Panc1 (cell line): ENCODE measurements around the gene CHST1.

ENCODE experiments used
- CTCF ChIP-seq: fragments of 450-650 bp; IDR thresholded peaks from 2 replicates; pipeline ENCODE4 v1.5.1; 2017; ENCODE audit warnings: mild to moderate bottlenecking
- POLR2AphosphoS5 ChIP-seq: IDR thresholded peaks from 2 replicates; pipeline ENCODE4 v1.6.1; 2012; ENCODE audit warnings: mild to moderate bottlenecking, low read depth, low read length, moderate library complexity
- REST ChIP-seq, 2 experiments: IDR thresholded peaks; 2 replicates each; pipeline ENCODE4 v1.6.1; 2011 to 2012; ENCODE audit warnings: low read depth in 2 of 2, control low read depth in 1 of 2, low read length in 1 of 2, mild to moderate bottlenecking in 1 of 2, moderate library complexity in 1 of 2; ENCODE audit not compliant: insufficient read depth in 1 of 2
- SIN3A ChIP-seq: IDR thresholded peaks from 2 replicates; pipeline ENCODE4 v1.6.1; 2012; ENCODE audit warnings: low read depth, mild to moderate bottlenecking, low read length, moderate library complexity, borderline replicate concordance; ENCODE audit not compliant: insufficient read depth

GRCh38 chr11:45661439-45662055 lies 3.9 kb downstream of the CHST1 start:
- TF ChIP-seq CTCF (no peak), REST (IDR thresholded peaks at IDR 0.05; ENCODE audit: insufficient read depth in 1 of 2, low read depth in 2 of 2, low read length in 1 of 2) (no peak), SIN3A (no peak), POLR2AphosphoS5 (no peak)
